Naive B cell (primary cell): ENCODE measurements around the gene PFKFB4. TPM values are rescaled to one million over a fixed set of nuclear protein-coding genes. Genes with fewer than 3 reads are reported as not detected.
"Not testable (repeated sequence)": the region's sequence is repeated elsewhere in the genome, so short reads cannot be mapped to it uniquely, and the experiment has no call there.

ENCODE experiments used
- ATAC-seq, 2 donors: fragments of 150-1000 bp; cut with Tn5 transposase; 2 replicates each; pipeline ENCODE4 v1.10.0; 2021; ENCODE audit warnings: low read depth in 2 of 2, mild to moderate bottlenecking in 2 of 2, moderate library complexity in 2 of 2
- DNase-seq: peaks from one replicate; pipeline ENCODE4 v3.0.0; 2022
- H3K27ac Mint-ChIP-seq, 6 donors: one replicate each; pipeline ENCODE4 v1.8.0; 2020 to 2022; ENCODE audit warnings: mild to moderate bottlenecking in 6 of 6, mixed read lengths in 6 of 6, moderate library complexity in 5 of 6, inconsistent platforms in 2 of 6
- H3K27me3 Mint-ChIP-seq, 3 donors: one replicate each; pipeline ENCODE4 v1.8.0; 2021 to 2022; ENCODE audit warnings: mixed read lengths in 3 of 3, mild to moderate bottlenecking in 1 of 3
- H3K36me3 Mint-ChIP-seq, 2 donors: one replicate each; pipeline ENCODE4 v1.8.0; 2020 to 2022; ENCODE audit warnings: mixed read lengths in 2 of 2, inconsistent platforms in 1 of 2, mild to moderate bottlenecking in 1 of 2
- H3K4me1 Mint-ChIP-seq, 3 donors: one replicate each; pipeline ENCODE4 v1.8.0; 2020 to 2022; ENCODE audit warnings: mixed read lengths in 3 of 3, inconsistent platforms in 1 of 3, mild to moderate bottlenecking in 1 of 3, moderate library complexity in 1 of 3
- H3K4me3 Mint-ChIP-seq, 8 donors: one replicate each; pipeline ENCODE4 v1.8.0; 2020 to 2022; ENCODE audit warnings: mild to moderate bottlenecking in 8 of 8, mixed read lengths in 8 of 8, moderate library complexity in 8 of 8, inconsistent platforms in 2 of 8
- H3K9me3 Mint-ChIP-seq, 7 donors: one replicate each; pipeline ENCODE4 v1.8.0; 2020 to 2022; ENCODE audit warnings: mixed read lengths in 7 of 7, mild to moderate bottlenecking in 5 of 7, inconsistent platforms in 2 of 7, moderate library complexity in 1 of 7
- polyA plus RNA-seq, 6 donors: library from polyadenylated mRNA; unstranded; fragments of 300-500 nt; fragmentation: Illumina TruSeq; gene quantifications; one replicate each; pipeline ENCODE4 v1.2.3, GENCODE V29; 2021; ENCODE audit warnings: low read depth in 6 of 6

The PFKFB4 gene
- polyA plus RNA-seq, 6 donors from 2014 or later: 0.60 to 1.7 (median 0.73) TPM; not detected in 1

DNA sequence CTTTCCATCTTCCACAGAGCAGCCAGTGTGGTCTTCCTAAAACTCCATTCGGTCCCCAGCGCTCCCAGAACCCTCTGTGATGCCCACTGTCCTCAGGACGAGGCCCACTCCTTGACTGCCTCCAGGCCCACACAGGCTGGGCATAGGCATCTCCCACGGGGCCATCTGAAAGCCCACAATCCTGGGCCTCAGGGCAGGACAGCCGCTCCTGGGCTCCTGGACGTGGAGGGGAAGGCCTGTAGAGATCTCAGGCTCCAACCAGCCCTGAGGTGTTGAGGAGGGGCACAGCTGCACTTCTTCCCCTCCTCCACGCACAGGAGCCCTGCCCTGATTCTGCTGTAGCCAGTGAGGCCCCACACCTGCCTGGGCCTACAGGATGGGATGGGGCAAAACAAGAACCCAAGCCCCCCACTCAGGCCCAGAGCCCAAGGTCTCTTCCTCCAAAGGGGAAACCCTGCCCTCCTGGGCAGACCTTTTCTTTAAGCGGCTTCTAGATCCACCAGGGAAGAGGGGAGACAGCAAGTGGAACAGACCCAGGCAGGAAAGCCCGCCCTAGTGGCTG, 78.6 kb downstream of the PFKFB4 start:
- Mint-ChIP-seq H3K9me3 (no peaks in the 10 kb centered on the region), H3K4me3 (peak overlapping the region; percentile 74 to 94 (median 88)), H3K27ac (peak overlapping the region; percentile 93 to 99 (median 97)), H3K36me3 (no peaks in the 10 kb centered on the region), H3K27me3 (no peaks in the 10 kb centered on the region), H3K4me1 (peaks cover 38 to 73% (median 72%) of the 10 kb centered on the region in 3 donors)
- DNase-seq: no peak
- no peak for ATAC-seq

DNA sequence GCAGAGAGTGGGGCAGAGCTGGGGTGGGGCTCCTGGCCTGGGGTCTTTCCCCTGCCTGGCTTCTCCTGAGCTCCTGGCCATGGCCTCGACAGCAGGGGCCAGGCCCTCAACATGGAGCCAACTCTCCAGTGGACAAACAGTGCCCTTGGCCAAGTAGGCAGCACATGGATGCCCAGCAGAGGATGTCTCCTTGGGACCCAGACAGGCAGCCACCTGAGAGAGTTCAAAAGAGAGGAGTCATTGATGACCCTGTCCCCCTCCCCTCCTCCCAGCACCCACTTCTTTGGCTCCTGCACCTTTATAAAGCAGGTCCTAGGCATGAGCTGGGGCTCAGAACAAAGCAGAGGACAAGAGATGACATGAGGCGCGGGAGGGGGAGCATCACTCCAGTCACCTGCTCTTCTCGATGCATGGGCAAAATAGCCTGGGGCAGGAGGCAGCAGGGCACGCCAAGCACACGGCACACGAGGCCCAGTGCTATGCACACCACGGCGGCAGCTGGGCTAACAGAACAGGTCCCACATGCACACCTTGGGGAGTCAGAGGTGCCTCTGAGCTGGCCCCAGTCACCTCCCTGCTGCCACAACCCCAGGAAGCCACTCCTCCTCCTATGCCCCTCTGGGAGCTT, 80.1 kb downstream of the PFKFB4 start:
- no peaks in the 10 kb centered on the region for H3K36me3 Mint-ChIP-seq
- H3K27me3 Mint-ChIP-seq: no peaks in the 10 kb centered on the region
- H3K4me1 Mint-ChIP-seq: peaks cover 42 to 72% (median 70%) of the 10 kb centered on the region in 3 donors
- peak overlapping the region; percentile 78 to 99 (median 92) for H3K27ac Mint-ChIP-seq
- no peaks in the 10 kb centered on the region for H3K9me3 Mint-ChIP-seq
- ATAC-seq (no peak), DNase-seq (no peak)
- peak overlapping the region; percentile 74 to 94 (median 86) for H3K4me3 Mint-ChIP-seq

DNA sequence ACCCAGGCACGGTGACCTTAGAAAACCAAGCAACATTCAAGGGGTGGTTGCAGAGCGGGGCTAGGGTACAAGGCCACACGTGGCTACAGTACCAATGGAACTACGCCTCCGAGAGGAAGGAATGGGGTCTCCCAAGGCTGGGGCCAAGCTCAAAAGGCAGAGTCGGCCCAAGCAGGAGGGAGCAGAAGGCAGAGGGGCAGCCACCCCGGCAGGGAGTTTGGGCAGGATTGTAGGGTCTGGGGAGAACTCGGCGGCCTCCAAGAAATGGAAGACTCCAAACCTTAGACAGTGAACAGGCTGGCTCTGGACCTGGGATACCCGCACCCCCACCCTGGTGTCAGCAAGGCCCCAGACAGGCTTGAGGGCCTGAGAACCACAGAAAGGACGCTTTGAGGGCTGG, 81.4 kb downstream of the PFKFB4 start:
- H3K4me3 Mint-ChIP-seq: peak overlapping the region in 5 of 8 donors; percentile 2 to 81 (median 67)
- H3K36me3 Mint-ChIP-seq: no peaks in the 10 kb centered on the region
- peak overlapping the region; percentile 63 to 99 (median 94) for H3K27ac Mint-ChIP-seq
- no peak for ATAC-seq
- no peaks in the 10 kb centered on the region for H3K27me3 Mint-ChIP-seq
- no peak for DNase-seq
- no peaks in the 10 kb centered on the region for H3K9me3 Mint-ChIP-seq
- H3K4me1 Mint-ChIP-seq: peaks cover 41 to 74% (median 70%) of the 10 kb centered on the region in 3 donors

DNA sequence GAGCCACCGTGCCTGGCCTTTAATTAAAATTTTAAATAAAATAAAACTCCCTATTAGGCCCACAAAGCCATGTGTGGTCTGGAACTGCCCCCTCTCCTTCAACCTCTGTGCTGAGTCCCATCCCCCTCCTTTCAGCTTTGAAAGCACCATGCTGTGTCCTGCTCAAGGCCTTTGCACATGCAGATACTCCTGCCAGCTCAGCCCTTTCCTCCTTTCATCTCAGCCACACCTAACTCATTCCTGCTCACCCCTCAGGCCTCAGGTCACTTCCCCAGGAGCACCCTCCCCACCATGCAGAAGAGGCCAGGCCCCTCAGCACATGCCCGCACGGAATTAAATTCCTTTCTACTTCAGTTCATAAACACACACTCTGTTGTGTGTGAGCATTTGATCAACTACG, 82.0 kb downstream of the PFKFB4 start:
- peak overlapping the region in 5 of 8 donors; percentile 2 to 59 (median 6) for H3K4me3 Mint-ChIP-seq
- peaks cover 45 to 74% (median 70%) of the 10 kb centered on the region in 3 donors for H3K4me1 Mint-ChIP-seq
- no peaks in the 10 kb centered on the region for H3K27me3 Mint-ChIP-seq
- H3K27ac Mint-ChIP-seq: peak overlapping the region; percentile 77 to 99 (median 94)
- ATAC-seq (no peak), DNase-seq (no peak)
- no peaks in the 10 kb centered on the region for H3K36me3 Mint-ChIP-seq
- H3K9me3 Mint-ChIP-seq: no peaks in the 10 kb centered on the region

DNA sequence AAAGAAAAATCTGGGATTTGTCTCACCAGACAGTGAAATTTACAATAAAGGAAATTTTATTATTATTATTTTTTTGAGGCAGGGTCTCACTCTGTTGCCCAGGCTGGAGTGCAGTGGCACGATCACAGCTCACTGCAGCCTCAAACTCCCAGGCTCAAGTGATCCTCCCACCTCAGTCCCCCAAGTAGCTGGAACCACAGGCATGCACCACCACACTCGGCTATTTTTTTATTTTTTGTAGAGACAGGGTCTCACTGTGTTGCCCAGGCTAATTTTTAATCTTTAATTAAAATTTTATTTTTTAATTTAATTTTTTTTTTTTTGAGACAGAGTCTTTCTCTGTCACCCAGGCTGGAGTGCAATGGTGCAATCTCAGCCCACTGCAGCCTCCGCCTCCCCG, 82.6 kb downstream of the PFKFB4 start:
- not testable (repeated sequence) for H3K36me3 Mint-ChIP-seq, DNase-seq, ATAC-seq, H3K4me3 Mint-ChIP-seq, H3K9me3 Mint-ChIP-seq, H3K27me3 Mint-ChIP-seq
- Mint-ChIP-seq H3K27ac (peak overlapping the region in 5 of 6 donors; percentile 88 to 99 (median 97)), H3K4me1 (peaks cover 48 to 74% (median 70%) of the 10 kb centered on the region in 3 donors)

DNA sequence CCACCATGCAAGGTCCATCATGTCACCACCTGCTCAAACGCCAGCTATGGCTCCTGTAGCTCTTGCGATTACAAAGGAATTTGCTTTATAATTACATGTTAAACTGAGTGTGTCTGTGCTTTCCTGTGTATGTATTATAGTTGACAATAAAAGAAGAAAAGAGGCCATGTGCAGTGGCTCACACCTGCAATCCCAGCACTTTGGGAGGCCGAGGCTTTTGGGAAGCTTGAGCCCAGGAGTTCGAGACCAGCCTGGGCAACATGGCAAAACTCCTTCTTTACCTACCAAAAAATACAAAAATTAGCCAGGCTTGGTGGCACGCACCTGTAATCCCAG, 83.0 kb downstream of the PFKFB4 start:
- Mint-ChIP-seq H3K4me1 (peaks cover 48 to 74% (median 70%) of the 10 kb centered on the region in 3 donors), H3K27me3 (no peaks in the 10 kb centered on the region), H3K36me3 (no peaks in the 10 kb centered on the region), H3K27ac (peak overlapping the region; percentile 97 to 99 (median 99)), H3K4me3 (peak overlapping the region in 6 of 8 donors; percentile 9 to 97 (median 80)), H3K9me3 (no peaks in the 10 kb centered on the region)
- no peak for ATAC-seq
- DNase-seq: no peak

DNA sequence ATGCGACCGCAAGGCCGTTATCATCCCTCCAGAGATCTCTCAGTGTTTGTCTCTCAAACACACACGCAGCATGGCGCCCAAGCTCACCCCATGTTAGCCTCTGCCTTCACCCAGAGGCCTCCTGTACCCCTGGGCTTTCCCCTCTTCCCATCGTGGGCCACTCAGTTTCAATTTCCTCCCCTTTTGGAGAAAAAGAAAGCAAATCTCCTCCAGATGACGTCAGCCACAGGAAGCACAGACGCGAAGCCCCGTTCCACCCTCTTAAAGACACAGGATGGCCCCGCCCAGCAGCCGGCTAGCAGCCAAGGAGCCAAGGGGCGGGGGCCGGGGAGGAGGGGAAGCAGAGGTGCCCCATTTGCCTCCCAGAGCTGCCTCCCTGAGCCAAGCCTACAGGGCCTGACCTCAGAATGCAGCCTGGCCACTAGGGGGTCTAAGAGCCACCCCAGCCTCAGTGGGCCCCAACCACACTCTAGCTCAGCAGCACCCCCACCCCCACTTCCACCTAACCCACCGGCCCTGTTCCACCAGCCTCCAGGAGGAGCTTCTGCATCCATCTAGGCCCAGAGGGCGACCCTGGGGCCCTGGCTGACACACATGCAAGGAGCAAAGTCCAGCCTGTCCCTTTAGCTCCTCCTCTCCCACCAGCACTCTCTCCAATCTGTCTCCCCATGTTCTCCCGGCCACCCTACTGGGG, 83.5 kb downstream of the PFKFB4 start:
- ATAC-seq: peak; percentile 88 to 91
- DNase-seq: peak; percentile 96
- Mint-ChIP-seq H3K27ac (peak overlapping the region; percentile 97 to 99 (median 99)), H3K9me3 (no peaks in the 10 kb centered on the region), H3K4me3 (peak overlapping the region; percentile 82 to 97 (median 92)), H3K4me1 (peaks cover 45 to 74% (median 70%) of the 10 kb centered on the region in 3 donors), H3K27me3 (no peaks in the 10 kb centered on the region), H3K36me3 (no peaks in the 10 kb centered on the region)

DNA sequence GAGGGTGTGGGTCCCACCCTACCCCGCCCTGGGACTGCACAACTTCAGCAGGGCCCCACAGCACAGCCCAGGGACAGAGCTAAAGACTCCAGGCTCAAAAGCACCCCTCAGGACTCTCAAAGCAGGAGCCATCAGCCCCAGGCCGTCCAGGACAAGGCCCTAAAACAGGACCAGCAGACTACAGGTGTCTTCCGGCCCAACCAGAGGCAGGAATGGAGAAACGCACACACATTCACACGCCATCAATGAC, 84.0 kb downstream of the PFKFB4 start:
- no peaks in the 10 kb centered on the region for H3K27me3 Mint-ChIP-seq
- H3K9me3 Mint-ChIP-seq: no peaks in the 10 kb centered on the region
- H3K36me3 Mint-ChIP-seq: no peaks in the 10 kb centered on the region
- peak overlapping the region; percentile 97 to 99 (median 99) for H3K27ac Mint-ChIP-seq
- H3K4me3 Mint-ChIP-seq: peak overlapping the region; percentile 82 to 97 (median 92)
- H3K4me1 Mint-ChIP-seq: peaks cover 45 to 74% (median 70%) of the 10 kb centered on the region in 3 donors
- DNase-seq: no peak
- ATAC-seq: peak in 1 of 2 donors; percentile 11

DNA sequence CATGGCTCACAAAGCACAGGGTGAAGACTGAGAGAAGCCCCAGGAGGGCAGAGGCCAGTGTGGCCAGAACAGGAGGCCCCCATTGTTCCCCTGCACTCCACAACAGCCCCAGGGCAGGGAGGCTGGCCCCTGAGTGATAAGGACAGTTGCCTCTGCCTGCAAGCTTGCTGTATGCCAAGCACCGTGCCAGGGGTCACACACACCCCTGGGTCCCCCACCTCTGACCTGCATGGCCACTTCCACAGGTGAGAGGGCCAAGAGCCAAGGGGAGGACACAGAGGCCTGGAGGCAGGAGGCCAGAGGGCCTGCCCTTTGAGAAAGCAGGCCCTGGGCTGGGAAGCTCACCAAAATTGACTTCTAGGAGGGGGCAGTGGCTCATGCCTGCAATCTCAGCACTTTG, 86.3 kb downstream of the PFKFB4 start:
- Mint-ChIP-seq H3K36me3 (no peaks in the 10 kb centered on the region), H3K27me3 (no peaks in the 10 kb centered on the region), H3K4me1 (peaks cover 50 to 70% (median 64%) of the 10 kb centered on the region in 3 donors), H3K9me3 (no peaks in the 10 kb centered on the region), H3K27ac (peak overlapping the region; percentile 76 to 99 (median 85)), H3K4me3 (peak overlapping the region; percentile 62 to 92 (median 70))
- ATAC-seq (no peak), DNase-seq (no peak)

DNA sequence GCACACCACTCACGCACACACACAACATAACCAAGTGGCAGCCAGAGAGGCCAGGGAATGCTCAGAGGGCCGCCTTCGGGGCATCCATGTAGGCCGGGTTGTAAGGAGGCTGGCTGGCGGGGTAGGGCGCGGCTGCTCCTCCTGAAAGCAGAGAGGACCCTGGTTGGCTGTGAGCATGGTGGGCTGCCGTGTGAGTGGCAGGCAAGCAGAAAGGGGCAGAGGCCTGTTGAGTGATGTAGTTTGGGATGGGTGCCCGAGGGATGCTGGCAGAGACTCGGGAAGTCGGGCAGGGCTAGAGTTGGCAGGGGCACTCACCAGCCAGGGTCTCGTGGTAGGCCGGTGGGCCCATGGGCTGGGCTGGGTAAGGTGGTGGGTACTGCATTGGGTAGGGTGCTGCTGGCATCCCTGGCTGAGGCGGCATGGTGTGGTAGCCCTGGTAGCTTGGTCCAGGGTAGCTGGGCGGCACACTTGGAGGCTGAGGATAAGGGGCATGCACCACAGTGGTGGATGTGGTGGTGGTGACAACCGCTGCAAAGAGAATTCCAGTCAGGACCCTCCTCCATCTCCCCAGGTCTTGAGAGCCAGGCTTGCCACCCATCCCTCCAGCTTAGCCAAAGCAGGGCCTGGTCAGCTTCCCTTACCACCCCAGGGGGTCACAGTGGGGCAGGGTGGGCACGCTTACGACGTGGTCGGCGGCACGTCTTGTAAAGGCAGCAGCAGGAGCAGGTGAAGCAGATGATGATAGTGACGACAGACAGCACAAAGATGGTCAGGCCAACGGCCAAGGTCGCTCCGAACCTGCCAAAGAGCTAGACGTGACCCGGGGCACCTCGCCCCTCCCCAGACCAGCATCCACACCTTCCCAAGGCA, 87.3 kb downstream of the PFKFB4 start:
- H3K27ac Mint-ChIP-seq: peak overlapping the region; percentile 73 to 99 (median 92)
- H3K4me1 Mint-ChIP-seq: peaks cover 45 to 65% (median 59%) of the 10 kb centered on the region in 3 donors
- H3K9me3 Mint-ChIP-seq: no peaks in the 10 kb centered on the region
- H3K4me3 Mint-ChIP-seq: peak overlapping the region; percentile 29 to 92 (median 74)
- no peaks in the 10 kb centered on the region for H3K36me3 Mint-ChIP-seq
- ATAC-seq (no peak), DNase-seq (no peak)
- no peaks in the 10 kb centered on the region for H3K27me3 Mint-ChIP-seq

DNA sequence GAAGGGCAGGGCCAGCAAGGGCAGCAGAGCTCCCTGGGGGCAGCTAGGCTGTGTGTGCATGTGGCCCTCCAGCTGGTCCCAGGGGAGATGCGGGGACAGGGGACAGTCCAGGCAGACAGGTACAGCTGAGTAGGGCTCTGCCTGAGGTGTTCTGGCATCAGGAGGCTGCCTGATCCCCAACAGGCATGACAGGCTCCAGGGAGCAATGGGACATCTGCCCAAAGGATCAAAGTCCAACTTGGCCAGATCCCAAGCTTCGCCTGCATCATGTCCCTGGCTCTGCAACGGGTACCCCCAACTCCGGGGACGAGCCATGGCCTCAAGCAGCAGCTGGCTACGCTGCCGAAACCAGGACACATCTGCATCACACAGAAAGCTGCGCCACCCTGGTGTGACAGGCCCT, 88.3 kb downstream of the PFKFB4 start:
- peak overlapping the region in 5 of 6 donors; percentile 86 to 99 (median 93) for H3K27ac Mint-ChIP-seq
- no peaks in the 10 kb centered on the region for H3K27me3 Mint-ChIP-seq
- no peaks in the 10 kb centered on the region for H3K36me3 Mint-ChIP-seq
- peak overlapping the region; percentile 83 to 96 (median 92) for H3K4me3 Mint-ChIP-seq
- DNase-seq (no peak), ATAC-seq (no peak)
- peaks cover 41 to 61% (median 55%) of the 10 kb centered on the region in 3 donors for H3K4me1 Mint-ChIP-seq
- H3K9me3 Mint-ChIP-seq: no peaks in the 10 kb centered on the region
